ENCODE data around the gene KCNN3.

KCNN3 gene

GRCh38 chr1:154749078-154749760, 120.9 kb downstream of the KCNN3 start:
- DNase-seq (ENCODE audit: low read depth): no peak

GRCh38 chr1:154748405-154748775, 121.7 kb downstream of the KCNN3 start:
- DNase-seq (ENCODE audit: low read depth): no peak

GRCh38 chr1:154747740-154748404, 122.2 kb downstream of the KCNN3 start:
- no peak for DNase-seq (ENCODE audit: low read depth)

- DNase-seq (ENCODE audit: low read depth): no peak
Measured at GRCh38 chr1:154747380-154747739, 122.7 kb downstream of the KCNN3 start.

GRCh38 chr1:154746622-154747299, 123.3 kb downstream of the KCNN3 start:
- no peak for DNase-seq (ENCODE audit: low read depth)

GRCh38 chr1:154745750-154746425, 124.2 kb downstream of the KCNN3 start:
- DNase-seq (ENCODE audit: low read depth): no peak

- no peak for DNase-seq (ENCODE audit: low read depth)
Measured at GRCh38 chr1:154745286-154745731, 124.8 kb downstream of the KCNN3 start.

GRCh38 chr1:154744352-154745035, 125.6 kb downstream of the KCNN3 start:
- DNase-seq (ENCODE audit: low read depth): no peak

GRCh38 chr1:154743526-154744036, 126.5 kb downstream of the KCNN3 start:
- DNase-seq (ENCODE audit: low read depth): no peak

GRCh38 chr1:154742606-154743005, 127.5 kb downstream of the KCNN3 start:
- no peak for DNase-seq (ENCODE audit: low read depth)

GRCh38 chr1:154741741-154742495, 128.2 kb downstream of the KCNN3 start:
- DNase-seq (ENCODE audit: low read depth): no peak

GRCh38 chr1:154741327-154741726, 128.8 kb downstream of the KCNN3 start:
- no peak for DNase-seq (ENCODE audit: low read depth)

- DNase-seq (ENCODE audit: low read depth): no peak
Measured at GRCh38 chr1:154739654-154740053, 130.4 kb downstream of the KCNN3 start.

GRCh38 chr1:154736841-154737240, 133.2 kb downstream of the KCNN3 start:
- peak; percentile 23 for DNase-seq (ENCODE audit: low read depth)

- DNase-seq (ENCODE audit: low read depth): no peak
Measured at GRCh38 chr1:154735804-154736168, 134.3 kb downstream of the KCNN3 start.

- no peak for DNase-seq (ENCODE audit: low read depth)
Measured at GRCh38 chr1:154735061-154735803, 134.8 kb downstream of the KCNN3 start.

GRCh38 chr1:154733621-154734020, 136.5 kb downstream of the KCNN3 start:
- DNase-seq (ENCODE audit: low read depth): no peak

- no peak for DNase-seq (ENCODE audit: low read depth)
Measured at GRCh38 chr1:154730986-154731489, 139.0 kb downstream of the KCNN3 start.

- DNase-seq (ENCODE audit: low read depth): no peak
Measured at GRCh38 chr1:154730259-154730658, 139.8 kb downstream of the KCNN3 start.

- no peak for DNase-seq (ENCODE audit: low read depth)
Measured at GRCh38 chr1:154729577-154729976, 140.5 kb downstream of the KCNN3 start.

All from activated T-helper 9 cell treated with anti-CD3 and anti-CD28 coated beads, Interleukin-2, amount 50 U/mL, for 16 hours (primary cell).